Activated CD4-positive, alpha-beta T cell treated with anti-CD3 and anti-CD28 coated beads for 24 hours (primary cell): ENCODE data around the gene PRL.

Source experiments
- DNase-seq, 2 donors: peaks; one replicate each; pipeline ENCODE4 v3.0.0-alpha.2; 2020; ENCODE audit warnings: low read depth in 2 of 2

PRL gene

DNA sequence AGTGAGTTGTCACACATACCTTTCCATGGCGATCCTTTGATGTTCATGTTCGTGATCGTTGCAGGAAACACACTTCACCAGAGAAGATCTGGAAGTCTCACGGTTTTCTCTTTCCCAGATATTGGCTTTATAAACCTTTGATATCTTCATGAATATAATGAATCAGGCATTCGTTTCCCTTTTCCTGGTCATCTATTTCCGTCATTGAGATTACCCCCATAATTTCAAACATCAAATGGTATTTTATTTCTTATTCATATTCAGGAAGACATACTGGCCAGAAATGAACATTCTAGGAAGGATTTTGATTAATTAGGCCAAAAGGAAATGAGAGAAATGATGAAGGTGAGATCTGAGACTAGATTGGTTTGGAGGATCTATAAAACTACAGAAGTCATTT, at the start of gene PRL:
PRL (minus strand) TSS at position 101 of the 400 bp plus-strand sequence; CDS start at position 47, 54 bp downstream.
- DNase-seq = no peak

DNA sequence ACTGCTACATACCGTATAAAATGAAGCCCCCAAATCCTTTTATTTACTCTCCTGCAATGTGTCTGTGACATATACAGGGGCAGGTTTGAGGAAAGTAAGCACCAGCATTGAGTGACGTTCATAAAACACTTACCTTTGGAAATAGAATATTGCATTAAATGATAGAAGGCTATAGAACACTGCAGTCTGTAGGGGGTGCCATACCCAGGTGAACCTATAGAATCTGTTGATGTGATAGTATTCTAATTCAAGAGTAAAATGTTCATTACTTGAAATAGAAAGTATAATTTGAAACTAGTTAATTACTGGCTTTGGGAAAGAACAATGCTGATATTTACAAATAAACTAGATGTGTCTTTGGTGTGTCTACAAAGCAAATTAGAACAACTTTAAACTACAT, 47.0 kb upstream of the PRL start:
- DNase-seq = no peak

- DNase-seq = no peak
Observed at GRCh38 chr6:22334778-22335177, 37.9 kb upstream of the PRL start.

DNA sequence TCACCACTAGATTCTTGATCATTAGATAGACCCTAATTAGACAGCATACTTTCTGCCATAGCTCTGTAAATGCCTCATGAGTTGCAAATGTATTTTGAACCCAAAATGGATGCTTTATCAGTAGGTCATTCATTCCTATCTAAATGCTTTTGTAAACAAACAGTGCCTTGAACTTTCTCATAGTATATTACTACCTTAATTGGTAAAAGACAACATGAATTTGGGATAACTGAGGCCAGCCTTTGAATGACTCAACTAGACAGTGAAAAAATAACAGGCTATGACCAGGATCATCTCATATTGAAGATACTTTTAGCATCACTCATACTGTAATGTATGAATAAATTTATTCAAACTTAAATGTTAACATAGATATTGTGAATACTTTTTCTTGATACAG, 37.0 kb upstream of the PRL start:
- DNase-seq = no peak

GRCh38 chr6:22332711-22333110, 35.9 kb upstream of the PRL start:
- no peak for DNase-seq

- no peak for DNase-seq
Observed at GRCh38 chr6:22332216-22332615, 35.4 kb upstream of the PRL start.

- DNase-seq = no peak
Observed at GRCh38 chr6:22330941-22331340, 34.1 kb upstream of the PRL start.

GRCh38 chr6:22328474-22328873, 31.6 kb upstream of the PRL start:
- no peak for DNase-seq

- no peak for DNase-seq
Observed at GRCh38 chr6:22327881-22328280, 31.0 kb upstream of the PRL start.

DNA sequence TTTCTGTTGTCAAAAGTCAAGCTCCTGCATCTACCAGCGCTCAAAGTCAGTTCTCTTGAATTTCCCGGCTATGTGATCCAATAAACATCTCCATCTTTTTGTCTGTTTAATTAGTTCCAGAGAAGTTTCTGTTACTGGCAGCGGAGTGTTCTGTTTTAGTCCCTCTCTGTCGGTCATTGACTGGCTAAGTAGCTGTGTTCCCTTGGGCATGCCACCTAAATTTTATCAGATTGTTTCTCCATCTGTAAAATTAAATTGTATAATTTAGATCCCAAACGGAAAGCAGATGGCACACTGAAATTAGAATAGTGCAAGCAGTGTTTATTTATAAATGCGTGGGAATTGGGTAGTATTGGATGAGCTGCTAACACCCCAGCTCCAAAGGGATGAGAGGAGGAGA, 29.7 kb upstream of the PRL start:
- DNase-seq = no peak

DNA sequence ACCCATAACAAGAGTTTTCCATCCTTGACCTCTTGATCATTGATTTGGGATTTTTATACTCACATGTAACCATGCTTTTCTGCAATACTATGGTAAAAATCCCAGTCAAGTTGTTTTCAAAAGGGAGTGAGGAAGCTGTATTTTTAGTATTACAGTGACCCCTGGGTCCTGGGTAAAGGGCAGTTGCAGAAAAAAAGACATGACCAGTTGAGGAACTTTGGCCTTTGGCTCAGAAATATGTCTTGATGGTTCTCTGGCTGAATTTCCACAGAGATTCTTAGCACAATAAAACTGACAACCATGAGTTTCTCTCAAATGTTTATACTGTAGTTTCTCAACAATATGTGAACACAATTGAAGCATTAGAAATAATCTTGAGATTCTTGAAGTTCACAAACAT, 28.6 kb upstream of the PRL start:
- no peak for DNase-seq

DNA sequence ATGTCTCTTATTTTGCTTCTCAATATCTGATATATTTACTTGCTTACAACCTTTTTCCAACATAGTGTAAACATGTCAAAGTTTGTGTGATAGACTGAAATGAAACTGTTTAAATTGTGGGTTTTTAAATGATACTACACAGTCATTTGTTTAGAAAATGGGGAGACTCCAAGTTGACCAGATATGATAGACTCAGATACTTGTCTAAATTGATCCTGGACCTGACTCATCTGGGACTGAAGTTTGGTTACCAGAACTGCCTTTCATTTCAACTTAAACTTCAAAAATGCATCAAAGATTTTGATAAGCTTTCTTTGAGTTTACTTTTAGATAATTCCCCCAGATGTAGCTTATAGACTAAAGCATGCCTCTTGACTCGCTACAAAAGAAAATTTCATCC, 27.0 kb upstream of the PRL start:
- no peak for DNase-seq

- DNase-seq = no peak
Observed at GRCh38 chr6:22322103-22323030, 25.5 kb upstream of the PRL start.

GRCh38 chr6:22320750-22321149, 23.9 kb upstream of the PRL start:
- DNase-seq = no peak

DNA sequence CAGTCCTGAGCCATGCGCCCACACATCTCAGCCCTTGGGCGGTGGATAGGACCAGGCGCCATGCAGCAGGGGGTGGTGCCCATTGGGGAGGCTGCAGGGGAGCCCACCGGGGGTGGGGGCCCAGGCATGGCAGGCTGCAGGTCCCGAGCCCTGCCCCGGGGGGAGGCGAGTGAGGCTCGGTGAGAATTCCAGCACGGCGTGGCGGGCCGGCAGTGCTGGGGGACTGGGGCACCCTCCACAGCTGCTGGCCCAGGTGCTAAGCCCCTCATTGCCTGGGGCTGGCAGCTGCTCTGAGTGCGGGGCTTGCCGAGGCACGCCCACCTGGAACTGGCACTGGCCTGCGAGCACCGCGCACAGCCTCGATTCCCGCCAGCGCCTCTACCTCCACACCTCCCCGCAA, 21.6 kb upstream of the PRL start:
- no peak for DNase-seq

GRCh38 chr6:22313796-22314195, 17.0 kb upstream of the PRL start:
- DNase-seq = no peak

DNA sequence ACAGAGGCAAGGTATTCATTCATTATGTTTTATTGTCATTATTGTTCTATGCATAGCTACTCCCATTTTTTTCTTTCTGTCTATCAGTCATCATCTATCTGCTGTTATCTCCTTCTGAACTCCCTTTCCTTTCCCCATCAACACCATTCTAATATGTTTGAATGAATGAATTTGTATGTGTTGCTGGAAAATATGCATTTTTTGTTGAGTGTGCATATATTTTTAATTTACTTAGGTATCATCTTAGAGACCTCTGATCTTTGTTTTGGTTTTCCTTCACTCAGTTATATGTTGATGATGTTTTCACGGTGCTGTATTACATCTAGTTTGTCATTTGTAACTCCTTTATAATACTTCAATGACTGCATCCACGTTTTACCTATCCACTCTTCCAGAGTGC, 12.1 kb upstream of the PRL start:
- no peak for DNase-seq

DNA sequence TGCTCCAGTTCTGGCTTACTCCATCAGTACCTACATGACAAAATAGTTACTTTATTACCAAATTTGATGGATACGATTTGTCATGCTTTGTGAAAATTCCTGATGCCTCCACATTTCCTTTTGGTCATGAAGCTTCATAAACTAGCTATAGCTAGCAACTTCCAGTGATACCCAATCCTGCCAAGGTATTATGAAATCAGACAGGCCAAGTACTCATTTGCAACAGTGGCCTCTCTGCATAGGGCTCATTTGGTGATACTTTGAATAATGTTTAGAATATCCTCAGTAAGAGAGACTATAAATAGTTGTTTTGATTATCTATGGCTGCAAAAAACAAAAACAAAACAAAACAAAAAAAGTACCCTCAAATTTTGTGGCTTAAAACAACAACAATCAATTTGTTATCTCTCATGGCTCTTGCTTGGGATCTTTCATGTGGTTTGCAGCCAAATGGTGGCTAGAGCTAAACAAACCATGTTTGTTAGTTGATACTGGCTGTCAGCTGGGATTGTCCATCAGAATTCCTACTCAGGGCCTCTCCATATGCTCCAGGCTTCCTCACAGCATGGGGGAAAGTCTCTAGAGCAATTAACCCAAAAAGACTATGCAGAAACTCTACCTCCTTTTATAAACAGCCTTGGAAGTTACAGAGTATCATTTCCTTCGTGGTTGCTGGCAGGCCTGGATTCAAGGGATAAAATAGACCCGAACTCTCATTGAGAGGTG, 10.1 kb upstream of the PRL start:
- DNase-seq = no peak

GRCh38 chr6:22302838-22303237, 6.0 kb upstream of the PRL start:
- no peak for DNase-seq

- no peak for DNase-seq
Observed at GRCh38 chr6:22300273-22300998, 3.6 kb upstream of the PRL start.

GRCh38 chr6:22298475-22298890, 1.6 kb upstream of the PRL start:
- no peak for DNase-seq

- no peak for DNase-seq
Observed at GRCh38 chr6:22296067-22296466, 769 bp downstream of the PRL start.
